ENCODE results near the gene PI4K2B.
"Not testable (repeated sequence)": the region's sequence is repeated elsewhere in the genome, so short reads cannot be mapped to it uniquely, and the experiment has no call there.

The PI4K2B gene

GRCh38 chr4:25233737-25234389 lies at the start of gene PI4K2B:
PI4K2B (plus strand) TSS chr4:25234033; CDS start chr4:25234164, 131 bp downstream.
- peak; percentile 56 to 96 (median 71) for DNase-seq
- intact Hi-C loops (cut with DNase I), result loop anchor here (2.0 to 5.0 kb wide), 2 partner anchors 72 to 79 kb away; partner anchors contain the start of genes SEPSECS and ZCCHC4

- intact Hi-C loops (cut with DNase I), result no loop called here
- DNase-seq, result no peak
Measured at GRCh38 chr4:25184056-25184455, 49.8 kb upstream of the PI4K2B start.

GRCh38 chr4:25190407-25190806 lies 43.4 kb upstream of the PI4K2B start:
- no peak for DNase-seq
- intact Hi-C loops (cut with DNase I), result no loop called here

- intact Hi-C loops (cut with DNase I), result no loop called here
- DNase-seq, result no peak
Measured at GRCh38 chr4:25198713-25199112, 35.1 kb upstream of the PI4K2B start.

- DNase-seq, result no peak
- intact Hi-C loops (cut with DNase I), result no loop called here
Measured at GRCh38 chr4:25207997-25208396, 25.8 kb upstream of the PI4K2B start.

GRCh38 chr4:25209702-25210101 lies 24.1 kb upstream of the PI4K2B start:
- no peak for DNase-seq
- intact Hi-C loops (cut with DNase I), result no loop called here

- intact Hi-C loops (cut with DNase I), result no loop called here
- no peak for DNase-seq
Measured at GRCh38 chr4:25211721-25212120, 22.1 kb upstream of the PI4K2B start.

GRCh38 chr4:25212822-25213221 lies 21.0 kb upstream of the PI4K2B start:
- DNase-seq, result no peak
- intact Hi-C loops (cut with DNase I), result no loop called here

GRCh38 chr4:25213347-25213979 lies 20.4 kb upstream of the PI4K2B start:
- intact Hi-C loops (cut with DNase I), result no loop called here
- no peak for DNase-seq

- intact Hi-C loops (cut with DNase I); DNase-seq: not testable (repeated sequence)
Measured at GRCh38 chr4:25214750-25215149, 19.1 kb upstream of the PI4K2B start.

- DNase-seq, result no peak
- intact Hi-C loops (cut with DNase I), result no loop called here
Measured at GRCh38 chr4:25215511-25215910, 18.3 kb upstream of the PI4K2B start.

GRCh38 chr4:25221377-25221776 lies 12.5 kb upstream of the PI4K2B start:
- intact Hi-C loops (cut with DNase I), result no loop called here
- DNase-seq, result no peak

- intact Hi-C loops (cut with DNase I), result no loop called here
- DNase-seq, result no peak
Measured at GRCh38 chr4:25223802-25224375, 9.9 kb upstream of the PI4K2B start.

GRCh38 chr4:25229804-25230203 lies 4.0 kb upstream of the PI4K2B start:
- no peak for DNase-seq
- intact Hi-C loops (cut with DNase I), result loop anchor here (5.0 kb wide), 1 partner anchor 68 kb away; the partner anchor contains the start of gene SEPSECS

- DNase-seq, result no peak
- intact Hi-C loops (cut with DNase I), result loop anchor here (2.0 to 5.0 kb wide), 2 partner anchors 71 to 80 kb away; partner anchors contain the start of genes SEPSECS and ZCCHC4
Measured at GRCh38 chr4:25233194-25233593, 639 bp upstream of the PI4K2B start.

GRCh38 chr4:25234390-25235370 lies 847 bp downstream of the PI4K2B start:
- intact Hi-C loops (cut with DNase I), result loop anchor here (5.0 kb wide), 1 partner anchor 72 kb away; the partner anchor contains the start of gene SEPSECS
- peak; percentile 21 to 92 (median 42) for DNase-seq

- DNase-seq, result no peak
- intact Hi-C loops (cut with DNase I), result no loop called here
Measured at GRCh38 chr4:25235401-25235800, 1.6 kb downstream of the PI4K2B start.

GRCh38 chr4:25236030-25236429 lies 2.2 kb downstream of the PI4K2B start:
- DNase-seq, result peak in 1 of 10 donors; percentile 45
- intact Hi-C loops (cut with DNase I), result not testable (repeated sequence)

GRCh38 chr4:25236971-25237370 lies 3.1 kb downstream of the PI4K2B start:
- no peak for DNase-seq
- intact Hi-C loops (cut with DNase I), result no loop called here

GRCh38 chr4:25238052-25238451 lies 4.2 kb downstream of the PI4K2B start:
- no peak for DNase-seq
- intact Hi-C loops (cut with DNase I), result no loop called here

Measured in posterior cingulate gyrus (tissue), 11 donors.